ENCODE results near the gene ADARB2. TPM values are rescaled to one million over a fixed set of nuclear protein-coding genes. Genes with fewer than 3 reads are reported as not detected.

Gene ADARB2
- total and polyA plus RNA-seq, 10 of the 15 experiments (the other 5 are each of a cell fraction or from before 2014, with no cell fraction given) = 0.02 to 4.1 (median 0.76) TPM

GRCh38 chr10:1331560-1331959 is 405.8 kb downstream of the ADARB2 start:
- ChIA-PET RAD21 (ENCODE audit: unreplicated experiment) (no interaction called here), POLR2A (interaction anchor here (0.7 kb wide), 1 partner anchor 17 kb away, joined by 5 read pairs; no protein-coding TSS in a partner anchor), SMC1A (ENCODE audit: uncharacterized antibody, unreplicated experiment) (no interaction called here), CTCF (no interaction called here)
- WGBS (ENCODE audit: insufficient coverage, insufficient replicate concordance, low lambda C conversion rate, missing lambda C conversion rate) = 35% methylated on average over 1 of the region's 1 CpG
- H3K4me2 ChIP-seq (ENCODE audit: control insufficient read depth, insufficient read depth) = no peak overlapping the region
- DNase-seq (ENCODE audit: low read depth, low spot score) = no peak
- H2AFZ ChIP-seq (ENCODE audit: control insufficient read depth, low read depth, low read length) = no peak overlapping the region
- ATAC-seq = no peak
- H3K27me3 ChIP-seq (replicated peaks in 1 of 2; ENCODE audit: control insufficient read depth in 2 of 2, insufficient read depth in 2 of 2, low read length in 1 of 2) = no peaks in the 10 kb centered on the region
- H3K79me2 ChIP-seq (ENCODE audit: control insufficient read depth, insufficient read depth, low read length) = no peaks in the 10 kb centered on the region
- H3K36me3 ChIP-seq (ENCODE audit: control insufficient read depth in 2 of 2, insufficient read depth in 2 of 2, low read length in 1 of 2) = no peaks in the 10 kb centered on the region
- FAIRE-seq = no peak
- in situ Hi-C loops (cut with MboI) (no loop called here), intact Hi-C loops (cut with micrococcal nuclease; ENCODE audit: unreplicated experiment) (no loop called here)
- no peaks in the 10 kb centered on the region for H4K20me1 ChIP-seq (ENCODE audit: control insufficient read depth, insufficient read depth)
- H3K9ac ChIP-seq (ENCODE audit: control insufficient read depth, insufficient read depth, low read length) = no peak overlapping the region
- H3K4me3 ChIP-seq = no peak overlapping the region
- BruUV-seq (replicated peaks) = no TSS peak
- no peak overlapping the region for H3K27ac ChIP-seq (ENCODE audit: control insufficient read depth, insufficient read depth)
- no peaks in the 10 kb centered on the region for H3K4me1 ChIP-seq (ENCODE audit: control insufficient read depth, insufficient read depth, low read length)
- TF ChIP-seq ZNF384 (IDR thresholded peaks at IDR 0.05; ENCODE audit: borderline replicate concordance, low read depth, low read length) (no peak), SUZ12 (IDR thresholded peaks at IDR 0.05; ENCODE audit: unreplicated experiment) (no peak), PBX3 (IDR thresholded peaks at IDR 0.05; ENCODE audit: insufficient replicate concordance, low read depth, low read length) (no peak), ZZZ3 (IDR thresholded peaks at IDR 0.05; ENCODE audit: control insufficient read depth, insufficient read length, low read depth) (no peak), JUND (IDR thresholded peaks at IDR 0.05; ENCODE audit: low read depth, low read length) (no peak), ZBTB33 (IDR thresholded peaks at IDR 0.05) (no peak), CUX1 (IDR thresholded peaks at IDR 0.05; ENCODE audit: insufficient replicate concordance, low read depth, low read length) (no peak), MEF2B (IDR thresholded peaks at IDR 0.05; ENCODE audit: partially characterized antibody, poor library complexity, severe bottlenecking) (no peak), CREB1 (IDR thresholded peaks at IDR 0.05; ENCODE audit: low read depth) (no peak), NR2C2 (IDR thresholded peaks at IDR 0.05; ENCODE audit: borderline replicate concordance, control insufficient read depth, insufficient read length, low read depth) (no peak), RFX5 (IDR thresholded peaks at IDR 0.05; ENCODE audit: low read depth, low read length) (no peak), ZNF217 (IDR thresholded peaks at IDR 0.05) (no peak), CHD1 (IDR thresholded peaks at IDR 0.05; ENCODE audit: low read depth, low read length) (no peak), DPF2 (IDR thresholded peaks at IDR 0.05) (no peak)
- H3K9me3 ChIP-seq (replicated peaks; ENCODE audit: control insufficient read depth, insufficient read depth, low read length) = no peaks in the 10 kb centered on the region; the same call in 2 of the 3 replicates

Data from GM12878 (cell line).